WTC11 (cell line): ENCODE data around the gene CAMTA1.

Experiments used
- AFF4 ChIP-seq: sonication (generic); formaldehyde crosslinking; IDR thresholded peaks from 2 replicates; pipeline ENCODE4 v1.8.1; 2023; ENCODE audit warnings: mild to moderate bottlenecking, missing genetic modification reagents, borderline replicate concordance
- CTCF ChIP-seq: fragments of 200-600 bp; IDR thresholded peaks from 2 replicates; pipeline ENCODE4 v1.8.0; 2022; ENCODE audit warnings: antibody characterized with exemption
- EMX1 ChIP-seq: fragments of 250-450 bp; sonication (Bioruptor Pico); IDR thresholded peaks from 2 replicates; pipeline ENCODE4 v1.8.0; 2021; ENCODE audit warnings: mild to moderate bottlenecking
- ESRRA ChIP-seq: sonication (generic); formaldehyde crosslinking; IDR thresholded peaks from 2 replicates; pipeline ENCODE4 v1.8.1; 2022; ENCODE audit warnings: mild to moderate bottlenecking, missing genetic modification reagents, borderline replicate concordance
- FOXJ3 ChIP-seq: sonication (generic); formaldehyde crosslinking; IDR thresholded peaks from 2 replicates; pipeline ENCODE4 v1.9.0; 2021; ENCODE audit warnings: missing genetic modification reagents, mild to moderate bottlenecking, borderline replicate concordance
- MAX ChIP-seq: sonication (generic); formaldehyde crosslinking; IDR thresholded peaks from 2 replicates; pipeline ENCODE4 v1.8.0; 2022; ENCODE audit warnings: mild to moderate bottlenecking, missing genetic modification reagents
- NR2C2 ChIP-seq: sonication (generic); formaldehyde crosslinking; IDR thresholded peaks from 2 replicates; pipeline ENCODE4 v1.8.0; 2022; ENCODE audit warnings: mild to moderate bottlenecking, missing genetic modification reagents
- SOX15 ChIP-seq: fragments of 250-450 bp; sonication (Bioruptor Pico); IDR thresholded peaks from 2 replicates; pipeline ENCODE4 v1.9.0; 2021; ENCODE audit warnings: mild to moderate bottlenecking
- STAT6 ChIP-seq: sonication (generic); formaldehyde crosslinking; conservative IDR thresholded peaks from 2 replicates; pipeline ENCODE4 v1.8.1; 2023; ENCODE audit warnings: mild to moderate bottlenecking, low read depth, missing genetic modification reagents, moderate library complexity
- TCF7 ChIP-seq: sonication (generic); formaldehyde crosslinking; IDR thresholded peaks from 2 replicates; pipeline ENCODE4 v1.8.0; 2022; ENCODE audit warnings: mild to moderate bottlenecking, low read depth, missing genetic modification reagents, moderate library complexity
- TEAD1 ChIP-seq: sonication (generic); formaldehyde crosslinking; IDR thresholded peaks from 2 replicates; pipeline ENCODE4 v1.8.0; 2022; ENCODE audit warnings: mild to moderate bottlenecking, missing genetic modification reagents
- ZBTB21 ChIP-seq: sonication (generic); formaldehyde crosslinking; IDR thresholded peaks from 2 replicates; pipeline ENCODE4 v1.8.1; 2023; ENCODE audit warnings: mild to moderate bottlenecking, missing genetic modification reagents, borderline replicate concordance
- ZNF263 ChIP-seq: sonication (generic); formaldehyde crosslinking; IDR thresholded peaks from 2 replicates; pipeline ENCODE4 v1.8.1; 2022; ENCODE audit warnings: low read depth, mild to moderate bottlenecking, moderate library complexity, missing genetic modification reagents

- TF ChIP-seq CTCF: no peak
- TF ChIP-seq ZNF263: no peak
- no peak for TF ChIP-seq TEAD1 (CRISPR knock-in tag)
- TF ChIP-seq TCF7 (CRISPR knock-in tag): no peak
- TF ChIP-seq SOX15: no peak
- no peak for TF ChIP-seq NR2C2
- no peak for TF ChIP-seq ZBTB21
- no peak for TF ChIP-seq ESRRA (CRISPR knock-in tag)
- TF ChIP-seq AFF4 (CRISPR knock-in tag): no peak
- no peak for TF ChIP-seq MAX (CRISPR knock-in tag)
- no peak for TF ChIP-seq FOXJ3 (CRISPR knock-in tag)
- TF ChIP-seq STAT6 (CRISPR knock-in tag): no peak
- TF ChIP-seq EMX1 (CRISPR knock-in tag): no peak
Measured at GRCh38 chr1:7063981-7064380, 278.7 kb downstream of the CAMTA1 start.
